PC-9 (cell line): ENCODE results near the gene GSAP. TPM values are rescaled to one million over a fixed set of nuclear protein-coding genes. Genes with fewer than 3 reads are reported as not detected.

Experiments
- BruUV-seq: library from RNA; stranded (reverse); fragments of 400-500 nt; replicated peaks from 2 replicates; lab custom pipeline; 2021; lab: Mats Ljungman, UMichigan
- CTCF ChIA-PET: fragments of 300-600 bp; sonication (Branson Sonifier 250); formaldehyde crosslinking; loops from one replicate; lab custom pipeline; 2022; ENCODE audit warnings: antibody characterized with exemption; lab: Charles Lee
- POLR2A ChIA-PET: fragments of 300-600 bp; sonication (Branson Sonifier 250); formaldehyde crosslinking; loops from one replicate; lab custom pipeline; 2022; ENCODE audit warnings: antibody characterized with exemption; ENCODE audit not compliant: unreplicated experiment; lab: Charles Lee
- DNase-seq, 2 experiments: peaks; one replicate each; pipeline versions ENCODE4 v3.0.0 to v3.0.0-alpha.2; 2015 to 2022; ENCODE audit warnings: mixed read lengths in 1 of 2
- H2AFZ ChIP-seq: fragments of 200-600 bp; sonication (generic); 2 replicates; pipeline ENCODE4 v1.8.1; 2017; ENCODE audit warnings: antibody characterized with exemption
- H3F3A ChIP-seq: fragments of 200-600 bp; sonication (generic); 2 replicates; pipeline ENCODE4 v1.8.1; 2017; ENCODE audit warnings: antibody characterized with exemption, mild to moderate bottlenecking, low read depth; ENCODE audit not compliant: insufficient read depth
- H3K27ac ChIP-seq: fragments of 200-600 bp; sonication (generic); 2 replicates; pipeline ENCODE4 v1.6.1; 2016; ENCODE audit warnings: mixed run types
- H3K27me3 ChIP-seq: fragments of 200-600 bp; sonication (generic); 2 replicates; pipeline ENCODE4 v1.6.1; 2016; ENCODE audit warnings: low read depth, mixed run types; ENCODE audit not compliant: insufficient read depth
- H3K36me3 ChIP-seq: fragments of 200-600 bp; sonication (generic); 2 replicates; pipeline ENCODE4 v1.6.1; 2016; ENCODE audit warnings: low read depth, mixed run types
- H3K4me1 ChIP-seq: fragments of 200-600 bp; sonication (generic); replicated peaks from 2 replicates; pipeline ENCODE4 v1.6.1; 2016; ENCODE audit warnings: mixed run types; ENCODE audit not compliant: insufficient read depth
- H3K4me2 ChIP-seq: fragments of 200-600 bp; sonication (generic); 2 replicates; pipeline ENCODE4 v1.6.1; 2017; ENCODE audit warnings: mixed run types
- H3K4me3 ChIP-seq: fragments of 200-600 bp; sonication (generic); 2 replicates; pipeline ENCODE4 v1.6.1; 2016; ENCODE audit warnings: mixed run types
- H3K79me2 ChIP-seq: fragments of 200-600 bp; sonication (generic); 2 replicates; pipeline ENCODE4 v1.6.1; 2017; ENCODE audit warnings: low read depth, mixed run types
- H3K9me2 ChIP-seq: fragments of 200-600 bp; sonication (generic); 2 replicates; pipeline ENCODE4 v1.8.1; 2017; ENCODE audit warnings: mild to moderate bottlenecking; ENCODE audit not compliant: insufficient read depth
- H3K9me3 ChIP-seq: fragments of 200-600 bp; sonication (generic); 2 replicates; pipeline ENCODE4 v1.8.1; 2016; ENCODE audit warnings: low read depth; ENCODE audit not compliant: insufficient read depth
- H4K20me1 ChIP-seq: fragments of 200-600 bp; sonication (generic); 2 replicates; pipeline ENCODE4 v1.8.1; 2017; ENCODE audit not compliant: insufficient read depth
- CTCF ChIP-seq: fragments of 200-600 bp; sonication (generic); conservative IDR thresholded peaks from 2 replicates; pipeline ENCODE4 v1.6.1; 2017; ENCODE audit warnings: mixed run types, antibody characterized with exemption, mild to moderate bottlenecking, moderate library complexity
- EZH2 ChIP-seq: fragments of 200-600 bp; sonication (generic); IDR thresholded peaks from 2 replicates; pipeline ENCODE4 v1.8.0; 2017; ENCODE audit warnings: antibody characterized with exemption, low read depth
- intact Hi-C: fragments of 100-400 bp; cut with micrococcal nuclease; formaldehyde crosslinking; loops from one replicate; pipeline ENCODE4 v1.10.0; 2022; ENCODE audit not compliant: unreplicated experiment
- total RNA-seq: library from RNA; stranded (reverse); gene quantifications from 2 replicates; pipeline ENCODE4 v1.2.3, GENCODE V29; 2021

GSAP gene
- total RNA-seq, 1 experiment from 2014 or later: 15.6 TPM

- Histone ChIP-seq H3K4me3 (no peak overlapping the region), H2AFZ (no peak overlapping the region), H3K9me3 (no peaks in the 10 kb centered on the region), H3K36me3 (no peaks in the 10 kb centered on the region), H4K20me1 (no peaks in the 10 kb centered on the region), H3K79me2 (no peaks in the 10 kb centered on the region), H3K27ac (no peak overlapping the region), H3K27me3 (no peaks in the 10 kb centered on the region), H3K9me2 (no peaks in the 10 kb centered on the region), H3K4me1 (no peaks in the 10 kb centered on the region), H3F3A (no peaks in the 10 kb centered on the region), H3K4me2 (no peak overlapping the region)
- ChIA-PET POLR2A (no interaction called here), CTCF (no interaction called here)
- intact Hi-C loops: no loop called here
- DNase-seq: no peak
- BruUV-seq: no TSS peak
- no peak for TF ChIP-seq EZH2
- no peak for TF ChIP-seq CTCF
These were observed 62.8 kb downstream of the GSAP start for GRCh38 chr7:77353407-77353721.

- H3K9me3 ChIP-seq: no peaks in the 10 kb centered on the region
- CTCF ChIA-PET: no interaction called here
These were observed 63.3 kb downstream of the GSAP start for GRCh38 chr7:77352665-77353406.

GRCh38 chr7:77351539-77352004, 64.6 kb downstream of the GSAP start:
- POLR2A ChIA-PET: no interaction called here
- Histone ChIP-seq H3K4me1 (no peaks in the 10 kb centered on the region), H3K4me2 (no peak overlapping the region), H3K9me2 (no peaks in the 10 kb centered on the region), H3K79me2 (no peaks in the 10 kb centered on the region), H3K27me3 (no peaks in the 10 kb centered on the region), H4K20me1 (no peaks in the 10 kb centered on the region), H3K4me3 (no peak overlapping the region), H2AFZ (no peak overlapping the region), H3K27ac (no peak overlapping the region), H3K36me3 (no peaks in the 10 kb centered on the region), H3K9me3 (no peaks in the 10 kb centered on the region), H3F3A (no peaks in the 10 kb centered on the region)
- no peak for DNase-seq
- intact Hi-C loops: no loop called here
- TF ChIP-seq CTCF (no peak), EZH2 (no peak)
- CTCF ChIA-PET: no interaction called here
- BruUV-seq: no TSS peak

More at GRCh38 chr7:77352665-77353406, 63.3 kb downstream of the GSAP start:
- no peaks in the 10 kb centered on the region for H4K20me1 ChIP-seq
- H3K79me2 ChIP-seq: no peaks in the 10 kb centered on the region
- no peak for DNase-seq
- intact Hi-C loops: no loop called here
- H3K4me2 ChIP-seq: no peak overlapping the region
- BruUV-seq: no TSS peak
- no peaks in the 10 kb centered on the region for H3F3A ChIP-seq
- H3K9me2 ChIP-seq: no peaks in the 10 kb centered on the region
- POLR2A ChIA-PET: interaction anchor here (0.6 kb wide), 2 partner anchors 720 to 1905 kb away, joined by 3 to 4 read pairs; no protein-coding TSS in a partner anchor
- H2AFZ ChIP-seq: no peak overlapping the region
- H3K36me3 ChIP-seq: no peaks in the 10 kb centered on the region
- no peaks in the 10 kb centered on the region for H3K4me1 ChIP-seq
- no peak overlapping the region for H3K27ac ChIP-seq
- H3K4me3 ChIP-seq: no peak overlapping the region
- TF ChIP-seq EZH2 (no peak), CTCF (no peak)
- H3K27me3 ChIP-seq: no peaks in the 10 kb centered on the region
